ENCODE measurements around the gene NUDT2.

Gene NUDT2

DNA sequence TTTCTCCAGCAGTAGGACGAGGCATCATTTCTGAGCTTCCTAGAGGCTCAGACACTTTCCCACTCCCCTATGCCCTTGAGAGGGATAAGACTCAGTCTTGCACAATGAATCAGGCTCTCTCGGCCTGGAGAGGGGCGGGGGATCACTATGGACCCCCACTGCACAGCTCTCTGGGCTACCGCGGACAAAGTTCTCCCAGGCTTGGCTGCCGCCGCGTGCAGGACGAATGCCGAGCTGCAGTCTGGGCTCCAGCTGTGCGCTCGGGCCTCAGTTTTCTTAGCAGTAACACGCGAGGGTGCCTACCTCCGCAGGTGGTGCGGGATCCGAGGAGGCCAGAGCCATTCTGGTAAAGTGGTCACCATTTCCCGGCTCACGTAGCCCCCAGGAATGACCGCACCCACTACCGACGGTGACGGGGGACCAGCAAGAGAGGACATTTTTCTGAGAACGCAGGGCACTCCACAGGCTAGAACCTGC, 50.7 kb downstream of the NUDT2 start:
- TF ChIP-seq, protein P1, sequence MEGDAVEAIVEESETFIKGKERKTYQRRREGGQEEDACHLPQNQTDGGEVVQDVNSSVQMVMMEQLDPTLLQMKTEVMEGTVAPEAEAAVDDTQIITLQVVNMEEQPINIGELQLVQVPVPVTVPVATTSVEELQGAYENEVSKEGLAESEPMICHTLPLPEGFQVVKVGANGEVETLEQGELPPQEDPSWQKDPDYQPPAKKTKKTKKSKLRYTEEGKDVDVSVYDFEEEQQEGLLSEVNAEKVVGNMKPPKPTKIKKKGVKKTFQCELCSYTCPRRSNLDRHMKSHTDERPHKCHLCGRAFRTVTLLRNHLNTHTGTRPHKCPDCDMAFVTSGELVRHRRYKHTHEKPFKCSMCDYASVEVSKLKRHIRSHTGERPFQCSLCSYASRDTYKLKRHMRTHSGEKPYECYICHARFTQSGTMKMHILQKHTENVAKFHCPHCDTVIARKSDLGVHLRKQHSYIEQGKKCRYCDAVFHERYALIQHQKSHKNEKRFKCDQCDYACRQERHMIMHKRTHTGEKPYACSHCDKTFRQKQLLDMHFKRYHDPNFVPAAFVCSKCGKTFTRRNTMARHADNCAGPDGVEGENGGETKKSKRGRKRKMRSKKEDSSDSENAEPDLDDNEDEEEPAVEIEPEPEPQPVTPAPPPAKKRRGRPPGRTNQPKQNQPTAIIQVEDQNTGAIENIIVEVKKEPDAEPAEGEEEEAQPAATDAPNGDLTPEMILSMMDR (conservative IDR thresholded peaks at IDR 0.05; ENCODE audit: low read depth), result no peak
- peak overlapping the region; percentile 46 for H3K27ac ChIP-seq
- CTCF ChIA-PET, result interaction anchor here (0.6 to 6.2 kb wide), 2 partner anchors 47 to 64 kb away, joined by 3 to 54 read pairs; no protein-coding TSS in a partner anchor
- no peak for DNase-seq (ENCODE audit: low spot score)
- POLR2A ChIA-PET (ENCODE audit: low non-redundant PET), result no interaction called here

DNA sequence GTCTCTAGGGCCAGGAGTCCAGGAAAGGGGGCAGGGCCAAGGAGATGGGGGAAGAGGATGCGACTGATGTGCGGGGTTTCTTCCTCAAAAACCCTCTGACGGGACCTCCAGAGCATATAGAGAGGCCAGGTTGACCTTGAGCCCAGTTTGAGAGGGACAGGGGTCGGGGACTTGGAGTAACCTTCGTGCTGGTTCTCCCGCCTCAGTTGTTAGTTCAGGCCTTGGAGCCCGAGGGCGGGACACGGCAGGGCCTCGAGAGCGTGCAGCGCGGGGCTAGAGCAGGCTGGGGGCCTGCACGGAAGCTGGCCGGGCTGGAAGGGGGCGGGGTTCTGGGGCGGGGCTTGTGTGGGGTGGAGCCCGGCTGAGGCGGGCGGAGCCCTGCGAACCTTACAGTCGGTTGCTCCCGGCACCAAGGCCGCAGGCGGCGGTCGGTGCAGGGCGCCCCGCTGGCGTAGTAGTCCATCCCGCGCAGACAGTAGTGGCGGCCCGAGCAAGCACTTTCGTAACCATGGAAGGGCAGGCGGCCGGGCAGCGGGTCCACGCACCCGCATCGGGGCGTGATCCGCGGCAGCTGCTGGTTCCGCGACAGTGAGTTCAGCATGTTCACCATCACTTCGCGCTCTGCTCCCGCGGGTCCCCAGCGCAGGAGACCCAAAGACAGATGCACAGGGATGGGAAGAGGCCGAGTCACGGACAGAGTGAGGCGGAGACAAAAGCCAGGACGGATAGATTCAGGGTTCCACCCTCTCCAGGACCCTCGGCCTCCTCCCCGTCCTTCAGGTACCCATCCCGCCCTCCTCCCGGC, 51.3 kb downstream of the NUDT2 start:
- TF ChIP-seq, protein P1 (conservative IDR thresholded peaks at IDR 0.05; ENCODE audit: low read depth), result no peak
- H3K27ac ChIP-seq, result peak overlapping the region; percentile 46
- DNase-seq (ENCODE audit: low spot score), result peak; percentile 91
- ChIA-PET POLR2A (ENCODE audit: low non-redundant PET) (no interaction called here), CTCF (interaction anchor here (0.6 to 6.2 kb wide), 2 partner anchors 48 to 63 kb away, joined by 3 to 54 read pairs; no protein-coding TSS in a partner anchor)

DNA sequence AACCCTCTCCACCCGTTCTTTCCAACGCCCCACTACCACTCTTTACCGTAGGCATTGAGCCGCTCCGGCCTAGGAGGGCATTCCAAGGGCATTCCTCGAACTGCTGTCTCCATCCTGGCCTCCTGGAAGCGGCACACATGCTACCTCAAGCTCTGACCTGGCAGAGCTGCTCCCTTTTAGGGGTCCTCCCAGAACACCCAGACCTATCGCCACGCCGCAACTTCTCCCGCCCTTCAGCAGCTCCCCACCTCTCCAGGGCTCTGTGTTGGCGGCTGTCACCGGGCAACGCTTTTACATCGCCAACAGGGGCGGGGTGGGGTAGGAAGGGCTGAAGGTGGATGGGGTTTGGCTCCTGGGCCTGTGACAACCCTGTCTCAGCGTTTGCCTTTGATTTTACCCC, 52.0 kb downstream of the NUDT2 start:
- H3K27ac ChIP-seq, result peak overlapping the region; percentile 46; the same call in 1 of the 2 replicates
- no peak for DNase-seq (ENCODE audit: low spot score)
- CTCF ChIA-PET, result interaction anchor here (6.2 kb wide), 1 partner anchor 49 kb away, joined by 54 read pairs; no protein-coding TSS in a partner anchor
- POLR2A ChIA-PET (ENCODE audit: low non-redundant PET), result interaction anchor here (0.5 kb wide), 1 partner anchor 48 kb away, joined by 3 read pairs; no protein-coding TSS in a partner anchor
- TF ChIP-seq, protein P1 (conservative IDR thresholded peaks at IDR 0.05; ENCODE audit: low read depth), result no peak

DNA sequence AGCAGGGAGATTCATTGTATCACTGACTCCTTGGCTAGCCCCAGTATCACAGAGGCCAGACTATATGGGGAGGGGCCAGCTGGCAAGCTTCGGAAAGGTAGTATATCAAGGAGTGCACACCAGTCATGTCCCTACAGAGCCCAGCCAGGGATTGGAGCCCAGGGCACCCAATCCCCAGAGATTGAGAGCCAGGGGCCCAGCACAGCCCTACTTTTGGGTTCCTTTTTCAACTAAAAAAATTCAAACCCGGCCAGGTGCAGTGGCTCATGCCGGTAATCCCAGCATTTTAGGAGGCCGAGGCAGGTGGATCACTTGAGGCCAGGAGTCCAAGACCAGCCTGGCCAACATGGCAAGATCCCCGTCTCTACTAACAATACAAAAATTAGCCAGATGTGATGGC, 52.7 kb downstream of the NUDT2 start:
- ChIA-PET POLR2A (ENCODE audit: low non-redundant PET) (interaction anchor here (0.5 kb wide), 1 partner anchor 48 kb away, joined by 3 read pairs; no protein-coding TSS in a partner anchor), CTCF (no interaction called here)
- TF ChIP-seq, protein P1 (conservative IDR thresholded peaks at IDR 0.05; ENCODE audit: low read depth), result no peak
- DNase-seq (ENCODE audit: low spot score), result no peak
- H3K27ac ChIP-seq, result no peak overlapping the region

DNA sequence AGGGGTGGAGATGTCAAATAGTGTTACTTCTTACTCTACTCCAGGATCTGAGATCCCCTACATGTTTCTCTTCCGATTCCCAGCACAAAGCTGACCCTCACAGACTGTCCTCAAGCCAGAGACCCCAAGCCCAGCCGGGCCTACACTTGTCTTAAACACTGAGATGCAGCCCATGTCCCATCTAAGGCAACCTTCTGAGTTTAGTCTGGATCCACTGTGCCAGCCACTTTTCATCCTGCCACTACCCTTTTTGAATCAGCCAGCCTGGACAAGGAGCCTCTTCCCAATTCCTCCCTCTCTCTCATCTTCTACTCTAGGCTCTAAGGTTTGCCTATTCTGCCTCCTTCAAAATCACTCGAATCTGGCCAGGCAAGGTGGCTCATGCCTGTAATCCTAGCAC, 53.5 kb downstream of the NUDT2 start:
- ChIA-PET CTCF (no interaction called here), POLR2A (ENCODE audit: low non-redundant PET) (no interaction called here)
- TF ChIP-seq, protein P1 (conservative IDR thresholded peaks at IDR 0.05; ENCODE audit: low read depth), result no peak
- DNase-seq (ENCODE audit: low spot score), result no peak
- no peak overlapping the region for H3K27ac ChIP-seq

DNA sequence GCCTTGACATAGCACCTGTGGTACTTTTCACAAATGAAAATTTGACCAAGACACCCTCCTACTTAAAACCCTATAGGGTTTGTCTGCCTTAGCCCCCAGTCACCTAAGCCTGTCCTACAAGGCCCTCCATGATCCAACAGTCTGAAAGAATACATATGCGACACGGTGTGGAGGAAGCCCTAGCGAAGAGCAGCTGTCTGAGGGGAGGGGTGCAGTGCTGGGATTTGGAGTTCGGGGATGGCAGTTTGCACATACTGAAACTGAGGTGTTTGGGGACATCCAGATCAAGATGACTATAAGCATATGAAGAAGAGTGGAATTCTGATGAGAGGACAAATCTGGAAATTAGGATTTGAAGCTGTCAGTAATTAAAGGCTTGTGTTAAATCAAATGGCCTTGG, 54.5 kb downstream of the NUDT2 start:
- ChIA-PET CTCF (no interaction called here), POLR2A (ENCODE audit: low non-redundant PET) (no interaction called here)
- DNase-seq (ENCODE audit: low spot score), result no peak
- H3K27ac ChIP-seq, result no peak overlapping the region
- TF ChIP-seq, protein P1 (conservative IDR thresholded peaks at IDR 0.05; ENCODE audit: low read depth), result no peak
